ENCODE measurements around the gene COPG2. TPM values are rescaled to one million over a fixed set of nuclear protein-coding genes. Genes with fewer than 3 reads are reported as not detected.

Gene COPG2
- total RNA-seq, 1 experiment from 2014 or later: 17.6 TPM

GRCh38 chr7:130674456-130674855 lies 5.9 kb upstream of the COPG2 start:
- CTCF ChIA-PET: no interaction called here
- no TSS peak for BruUV-seq (replicated peaks)
- Histone ChIP-seq H3K36me3 (ENCODE audit: insufficient read depth, low read length, poor library complexity, severe bottlenecking) (no peaks in the 10 kb centered on the region), H3K9me3 (ENCODE audit: low read depth, low read length, poor library complexity, severe bottlenecking) (no peaks in the 10 kb centered on the region), H3K27ac (ENCODE audit: low read depth, low read length, poor library complexity, severe bottlenecking) (no peak overlapping the region), H3K27me3 (replicated peaks; ENCODE audit: insufficient read depth, low read depth, low read length, poor library complexity) (no peaks in the 10 kb centered on the region), H3K4me1 (ENCODE audit: insufficient read depth, low read length, poor library complexity, severe bottlenecking) (no peaks in the 10 kb centered on the region), H3K4me3 (ENCODE audit: low read depth, low read length, poor library complexity, severe bottlenecking) (no peak overlapping the region)
- POLR2A ChIA-PET (ENCODE audit: low non-redundant PET): no interaction called here
- no peak for TF ChIP-seq EZH2 (IDR thresholded peaks at IDR 0.05; ENCODE audit: borderline replicate concordance, low read depth, low read length, poor library complexity, severe bottlenecking)
- TF ChIP-seq, protein P1, sequence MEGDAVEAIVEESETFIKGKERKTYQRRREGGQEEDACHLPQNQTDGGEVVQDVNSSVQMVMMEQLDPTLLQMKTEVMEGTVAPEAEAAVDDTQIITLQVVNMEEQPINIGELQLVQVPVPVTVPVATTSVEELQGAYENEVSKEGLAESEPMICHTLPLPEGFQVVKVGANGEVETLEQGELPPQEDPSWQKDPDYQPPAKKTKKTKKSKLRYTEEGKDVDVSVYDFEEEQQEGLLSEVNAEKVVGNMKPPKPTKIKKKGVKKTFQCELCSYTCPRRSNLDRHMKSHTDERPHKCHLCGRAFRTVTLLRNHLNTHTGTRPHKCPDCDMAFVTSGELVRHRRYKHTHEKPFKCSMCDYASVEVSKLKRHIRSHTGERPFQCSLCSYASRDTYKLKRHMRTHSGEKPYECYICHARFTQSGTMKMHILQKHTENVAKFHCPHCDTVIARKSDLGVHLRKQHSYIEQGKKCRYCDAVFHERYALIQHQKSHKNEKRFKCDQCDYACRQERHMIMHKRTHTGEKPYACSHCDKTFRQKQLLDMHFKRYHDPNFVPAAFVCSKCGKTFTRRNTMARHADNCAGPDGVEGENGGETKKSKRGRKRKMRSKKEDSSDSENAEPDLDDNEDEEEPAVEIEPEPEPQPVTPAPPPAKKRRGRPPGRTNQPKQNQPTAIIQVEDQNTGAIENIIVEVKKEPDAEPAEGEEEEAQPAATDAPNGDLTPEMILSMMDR (conservative IDR thresholded peaks at IDR 0.05; ENCODE audit: low read depth, low read length): no peak
- no peak for DNase-seq (ENCODE audit: low spot score)
- intact Hi-C loops (cut with micrococcal nuclease; ENCODE audit: unreplicated experiment): no loop called here

- POLR2A ChIA-PET (ENCODE audit: low non-redundant PET): no interaction called here
- no peaks in the 10 kb centered on the region for H3K27me3 ChIP-seq (replicated peaks; ENCODE audit: insufficient read depth, low read depth, low read length, poor library complexity)
- H3K4me3 ChIP-seq (ENCODE audit: low read depth, low read length, poor library complexity, severe bottlenecking): no peak overlapping the region
- no peak overlapping the region for H3K27ac ChIP-seq (ENCODE audit: low read depth, low read length, poor library complexity, severe bottlenecking)
- H3K9me3 ChIP-seq (ENCODE audit: low read depth, low read length, poor library complexity, severe bottlenecking): no peaks in the 10 kb centered on the region
- DNase-seq (ENCODE audit: low spot score): no peak
- no peaks in the 10 kb centered on the region for H3K36me3 ChIP-seq (ENCODE audit: insufficient read depth, low read length, poor library complexity, severe bottlenecking)
- no peaks in the 10 kb centered on the region for H3K4me1 ChIP-seq (ENCODE audit: insufficient read depth, low read length, poor library complexity, severe bottlenecking)
- BruUV-seq (replicated peaks): no TSS peak
- intact Hi-C loops (cut with micrococcal nuclease; ENCODE audit: unreplicated experiment): no loop called here
- no peak for TF ChIP-seq EZH2 (IDR thresholded peaks at IDR 0.05; ENCODE audit: borderline replicate concordance, low read depth, low read length, poor library complexity, severe bottlenecking)
- TF ChIP-seq, protein P1 (conservative IDR thresholded peaks at IDR 0.05; ENCODE audit: low read depth, low read length): no peak
- CTCF ChIA-PET: no interaction called here
These were observed 4.5 kb upstream of the COPG2 start for GRCh38 chr7:130673066-130673465.

- H3K36me3 ChIP-seq (ENCODE audit: insufficient read depth, low read length, poor library complexity, severe bottlenecking): no peaks in the 10 kb centered on the region
- H3K4me1 ChIP-seq (ENCODE audit: insufficient read depth, low read length, poor library complexity, severe bottlenecking): peaks cover 5% of the 10 kb centered on the region
- intact Hi-C loops (cut with micrococcal nuclease; ENCODE audit: unreplicated experiment): no loop called here
- no peak overlapping the region for H3K4me3 ChIP-seq (ENCODE audit: low read depth, low read length, poor library complexity, severe bottlenecking)
- TF ChIP-seq EZH2 (IDR thresholded peaks at IDR 0.05; ENCODE audit: borderline replicate concordance, low read depth, low read length, poor library complexity, severe bottlenecking): no peak
- TF ChIP-seq, protein P1 (conservative IDR thresholded peaks at IDR 0.05; ENCODE audit: low read depth, low read length): no peak
- H3K27ac ChIP-seq (ENCODE audit: low read depth, low read length, poor library complexity, severe bottlenecking): no peak overlapping the region
- DNase-seq (ENCODE audit: low spot score): no peak
- no peaks in the 10 kb centered on the region for H3K9me3 ChIP-seq (ENCODE audit: low read depth, low read length, poor library complexity, severe bottlenecking)
- ChIA-PET POLR2A (ENCODE audit: low non-redundant PET) (no interaction called here), CTCF (no interaction called here)
- BruUV-seq (replicated peaks): no TSS peak
- H3K27me3 ChIP-seq (replicated peaks; ENCODE audit: insufficient read depth, low read depth, low read length, poor library complexity): no peaks in the 10 kb centered on the region
These were observed 3.6 kb upstream of the COPG2 start for GRCh38 chr7:130672146-130672545.
